Mammary epithelial cell (primary cell): ENCODE results near the gene DCUN1D2.

Source experiments
- CTCF ChIP-seq, 2 donors: IDR thresholded peaks in 1 of 2; conservative IDR thresholded peaks in 1 of 2; 2 replicates each; pipeline ENCODE4 v1.5.1; 2011 to 2012; ENCODE audit warnings: inconsistent platforms in 2 of 2, low read length in 2 of 2, mild to moderate bottlenecking in 2 of 2, control low read depth in 1 of 2, low read depth in 1 of 2; ENCODE audit not compliant: insufficient read depth in 1 of 2; ENCODE audit errors: extremely low read depth in 1 of 2
- EZH2 ChIP-seq: IDR thresholded peaks from 2 replicates; pipeline ENCODE4 v1.6.1; 2012; ENCODE audit warnings: low read length, inconsistent platforms, borderline replicate concordance

GRCh38 chr13:113451951-113452421, 38.5 kb downstream of the DCUN1D2 start:
- TF ChIP-seq CTCF (conservative IDR thresholded peaks at IDR 0.05 in 1 of 2, IDR thresholded peaks at IDR 0.05 in 1 of 2; ENCODE audit: extremely low read depth in 1 of 2, insufficient read depth in 1 of 2, low read depth in 1 of 2, low read length in 2 of 2), result no peak
- TF ChIP-seq EZH2, result no peak
